OCI-M2 (cell line): ENCODE results near the gene YWHAG.
"Not testable (repeated sequence)": the region's sequence is repeated elsewhere in the genome, so short reads cannot be mapped to it uniquely, and the experiment has no call there.

Experiments
- DNase-seq: peaks from one replicate; lab custom pipeline; 2025; ENCODE audit not compliant: unreplicated experiment; lab: John Stamatoyannopoulos, UW

The YWHAG gene

DNA sequence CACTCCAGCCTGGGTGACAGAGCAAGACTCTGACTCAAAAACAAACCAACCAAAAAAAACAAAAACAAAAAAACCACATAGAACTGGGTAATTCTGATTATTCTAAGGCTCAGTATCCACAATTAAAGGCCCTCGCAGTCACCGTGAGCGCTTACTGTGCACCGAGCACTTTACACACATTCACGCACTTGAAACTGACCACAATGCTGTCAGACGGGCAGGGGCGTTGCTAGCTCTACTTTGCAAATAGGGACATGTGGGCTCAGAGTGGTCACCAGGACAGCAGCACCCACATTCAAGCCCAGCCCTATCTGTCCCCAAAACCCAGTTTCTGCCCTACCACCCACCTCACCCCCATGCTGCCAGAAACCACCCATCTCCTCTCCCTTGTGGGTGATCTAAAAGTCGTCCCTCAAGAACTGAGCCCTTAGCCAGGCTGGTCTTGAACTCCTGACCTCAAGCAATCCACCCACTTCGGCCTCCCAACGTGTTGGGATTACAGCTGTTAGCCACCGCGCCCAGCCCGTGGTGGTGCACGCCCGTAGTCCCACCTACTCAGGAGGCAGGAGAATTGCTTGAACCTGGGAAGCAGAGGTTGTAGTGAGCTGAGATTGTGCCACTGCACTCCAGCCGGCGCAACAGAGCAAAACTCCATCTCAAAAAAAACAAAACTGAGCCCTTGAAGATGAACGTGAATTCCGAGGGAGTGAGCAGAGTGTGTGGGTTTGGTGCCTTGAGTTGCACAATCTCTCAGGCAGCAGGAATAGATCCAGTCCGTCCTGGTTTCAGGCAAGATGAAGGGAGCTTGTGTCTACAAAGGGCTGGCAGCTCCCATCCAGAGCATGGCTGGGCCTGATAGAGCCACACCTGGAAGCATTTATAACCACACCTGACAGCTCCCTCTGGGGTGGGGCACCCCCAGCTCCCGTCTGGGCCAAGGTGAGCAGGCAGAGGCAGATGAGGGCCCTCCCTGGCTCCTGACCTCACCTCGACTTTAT is 61.7 kb downstream of the YWHAG start:
- DNase-seq, result no peak

DNA sequence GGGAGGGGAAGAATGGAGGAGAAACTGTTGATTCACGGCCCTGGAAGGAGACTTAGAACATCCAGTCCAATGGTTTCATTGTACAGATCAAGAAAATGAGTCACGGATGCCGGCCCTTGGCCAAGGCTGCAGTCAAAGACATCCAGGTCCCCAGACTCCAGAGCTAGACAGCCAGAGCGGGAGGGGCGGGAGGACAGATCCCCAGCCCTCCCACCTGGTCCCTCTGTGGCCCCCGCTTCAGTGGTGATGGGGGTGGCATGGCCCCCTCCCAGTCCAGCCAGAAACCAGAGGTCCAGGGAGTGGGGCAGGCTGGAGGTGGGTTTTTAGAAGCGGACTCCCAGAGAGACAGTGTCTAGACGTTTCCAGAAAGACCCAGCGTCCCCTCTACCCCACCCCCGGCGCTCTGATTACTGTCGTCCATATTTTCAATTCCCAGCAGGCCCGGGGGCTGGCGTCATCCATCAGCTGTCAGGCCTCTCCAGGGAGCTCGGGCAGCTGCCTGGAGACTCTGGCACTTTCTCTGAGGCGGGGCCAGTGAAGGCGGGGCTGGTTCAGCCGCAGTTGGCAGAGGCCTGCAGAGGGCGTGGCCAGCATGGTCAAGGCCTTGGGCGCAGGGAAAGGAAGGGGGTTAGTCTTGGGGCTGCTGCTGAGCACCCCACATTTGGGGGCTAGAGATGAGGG is 64.3 kb downstream of the YWHAG start:
- no peak for DNase-seq

DNA sequence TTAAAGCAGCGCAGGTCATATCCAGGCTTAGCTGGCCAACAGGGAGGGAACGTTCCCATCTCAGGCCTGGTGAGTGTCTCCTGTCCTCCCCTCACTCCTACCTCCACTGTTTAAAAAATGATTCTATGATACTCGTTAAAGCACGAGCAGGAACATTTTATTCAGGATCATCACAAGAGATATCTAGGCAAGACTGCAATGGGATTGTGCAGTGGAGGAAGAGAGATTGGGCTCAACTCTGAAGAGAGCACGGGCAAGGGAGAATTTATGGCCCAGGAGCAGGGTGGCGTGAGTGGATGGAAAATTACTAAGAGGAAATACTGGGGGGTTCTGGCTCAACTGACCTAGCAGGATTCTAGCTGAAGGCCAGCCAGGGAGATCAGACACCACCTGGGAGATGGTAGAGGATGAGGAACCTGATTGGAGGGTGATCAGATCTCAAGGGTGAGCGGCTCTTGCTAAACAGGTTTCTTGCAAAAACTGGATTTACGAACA is 65.3 kb downstream of the YWHAG start:
- DNase-seq, result no peak

- not testable (repeated sequence) for DNase-seq
These were observed 65.9 kb downstream of the YWHAG start for GRCh38 chr7:76292911-76293310.

DNA sequence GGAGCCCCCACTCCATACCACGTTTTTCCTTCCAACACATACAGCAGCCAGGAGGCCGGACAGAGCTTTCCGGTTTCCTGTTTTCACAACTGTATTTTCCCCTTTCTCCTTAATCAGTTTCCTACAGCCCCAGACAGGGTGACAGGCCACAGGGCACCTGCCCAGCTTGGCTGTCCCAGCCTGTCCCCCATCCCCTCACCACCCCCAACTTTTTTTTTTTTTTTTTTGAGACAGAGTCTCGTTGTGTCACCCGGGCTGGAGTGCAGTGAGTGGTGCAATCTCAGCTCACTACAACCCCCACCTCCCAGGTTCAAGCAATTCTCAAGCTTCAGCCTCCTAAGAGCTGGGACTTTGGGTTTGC is 66.6 kb downstream of the YWHAG start:
- no peak for DNase-seq

GRCh38 chr7:76291351-76292212 is 67.2 kb downstream of the YWHAG start:
- peak; percentile 73 for DNase-seq

DNA sequence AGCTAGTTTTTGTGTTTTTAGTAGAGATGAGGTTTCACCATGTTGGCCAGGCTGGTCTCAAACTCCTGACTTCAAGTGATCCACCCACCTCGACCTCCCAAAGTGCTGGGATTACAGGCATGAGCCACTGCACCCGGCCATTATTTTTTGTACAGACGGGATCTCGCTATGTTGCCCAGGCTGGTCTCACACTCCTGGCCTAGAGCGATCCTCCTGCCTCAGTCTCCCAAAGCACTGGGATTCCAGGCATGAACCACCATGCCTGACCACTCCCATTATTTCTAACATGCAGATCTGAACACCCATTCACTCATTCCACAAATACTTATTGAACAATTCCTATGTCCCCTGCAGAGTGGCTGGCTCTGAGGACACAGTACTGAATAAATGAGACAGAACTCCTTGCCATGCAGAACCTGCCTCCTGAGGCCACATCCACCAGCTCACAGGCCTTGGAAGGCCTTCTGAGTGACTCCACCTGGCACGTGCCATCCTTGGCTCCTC is 67.9 kb downstream of the YWHAG start:
- DNase-seq, result not testable (repeated sequence)

DNA sequence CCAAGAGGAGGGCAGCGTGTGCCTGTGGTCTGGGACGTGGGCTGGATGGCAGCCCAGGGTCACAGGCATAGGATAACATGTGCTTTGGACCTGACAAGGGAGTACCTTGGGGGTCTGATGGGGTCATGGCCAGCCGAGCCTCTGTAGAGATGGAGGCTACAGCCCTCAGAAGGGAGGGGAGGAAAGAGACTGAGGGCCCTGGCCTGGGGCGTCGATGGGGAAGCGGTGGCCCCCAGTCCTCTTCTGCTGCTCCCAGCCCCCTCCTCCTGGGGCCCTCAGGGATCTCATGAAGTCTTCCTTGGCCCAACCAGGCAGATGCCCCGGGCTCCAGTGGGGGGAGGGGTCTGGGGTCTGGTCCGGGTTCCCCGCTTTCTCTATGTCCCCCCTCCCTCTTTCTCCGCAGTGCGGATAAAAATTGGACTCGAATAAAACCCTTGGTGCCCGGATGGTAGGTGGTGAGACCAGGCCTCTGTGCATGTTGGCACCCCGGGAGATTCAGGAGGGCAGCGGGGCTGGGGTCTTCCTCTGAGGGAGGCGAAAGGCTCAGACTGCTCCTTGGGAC is 71.9 kb downstream of the YWHAG start:
- no peak for DNase-seq

- DNase-seq, result no peak
These were observed 73.0 kb downstream of the YWHAG start for GRCh38 chr7:76285604-76286374.

DNA sequence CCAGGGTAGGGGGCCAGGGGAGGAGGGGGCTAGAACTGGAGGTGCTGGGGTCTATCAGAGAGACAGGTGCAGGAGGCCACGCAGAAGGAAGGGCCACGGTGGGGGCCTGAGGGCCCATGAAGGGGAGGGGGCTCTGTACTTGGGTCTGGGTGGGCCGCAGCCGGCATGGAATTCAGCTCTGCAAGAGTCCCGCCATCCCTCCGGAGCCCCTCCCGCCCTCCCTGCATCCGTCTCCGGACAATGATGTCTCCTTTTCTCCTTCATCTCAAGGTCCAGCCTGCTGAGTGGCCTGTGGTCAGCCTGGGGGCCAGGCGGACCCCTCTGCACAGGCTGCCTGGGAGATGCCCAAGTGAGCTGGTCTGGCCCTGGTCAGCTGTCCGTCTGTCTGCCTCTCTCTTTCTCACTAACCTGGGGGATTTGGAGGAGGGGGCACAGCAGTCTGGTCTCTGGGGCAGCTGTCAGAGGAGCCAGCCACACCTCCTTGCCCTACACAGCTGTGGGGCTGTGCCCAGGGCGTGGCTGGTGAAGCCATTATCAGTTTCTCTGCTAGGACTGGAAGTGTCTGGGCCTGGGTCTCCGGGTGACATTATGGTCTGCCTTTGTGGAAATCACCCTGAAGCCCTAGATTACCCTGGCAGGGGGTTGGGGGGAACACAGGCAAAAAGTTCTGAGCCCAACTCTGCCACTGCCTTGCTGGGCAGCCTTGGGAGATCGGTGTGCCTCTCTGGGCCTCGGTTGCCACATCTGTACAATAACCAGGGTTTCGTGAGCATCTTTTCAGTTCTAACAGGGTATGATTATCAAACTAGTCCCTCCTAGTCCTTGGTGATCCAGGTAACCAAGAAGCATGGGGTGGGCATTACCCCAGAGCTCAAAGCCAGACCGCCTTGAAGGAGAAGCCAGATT is 75.3 kb downstream of the YWHAG start:
- DNase-seq, result no peak

DNA sequence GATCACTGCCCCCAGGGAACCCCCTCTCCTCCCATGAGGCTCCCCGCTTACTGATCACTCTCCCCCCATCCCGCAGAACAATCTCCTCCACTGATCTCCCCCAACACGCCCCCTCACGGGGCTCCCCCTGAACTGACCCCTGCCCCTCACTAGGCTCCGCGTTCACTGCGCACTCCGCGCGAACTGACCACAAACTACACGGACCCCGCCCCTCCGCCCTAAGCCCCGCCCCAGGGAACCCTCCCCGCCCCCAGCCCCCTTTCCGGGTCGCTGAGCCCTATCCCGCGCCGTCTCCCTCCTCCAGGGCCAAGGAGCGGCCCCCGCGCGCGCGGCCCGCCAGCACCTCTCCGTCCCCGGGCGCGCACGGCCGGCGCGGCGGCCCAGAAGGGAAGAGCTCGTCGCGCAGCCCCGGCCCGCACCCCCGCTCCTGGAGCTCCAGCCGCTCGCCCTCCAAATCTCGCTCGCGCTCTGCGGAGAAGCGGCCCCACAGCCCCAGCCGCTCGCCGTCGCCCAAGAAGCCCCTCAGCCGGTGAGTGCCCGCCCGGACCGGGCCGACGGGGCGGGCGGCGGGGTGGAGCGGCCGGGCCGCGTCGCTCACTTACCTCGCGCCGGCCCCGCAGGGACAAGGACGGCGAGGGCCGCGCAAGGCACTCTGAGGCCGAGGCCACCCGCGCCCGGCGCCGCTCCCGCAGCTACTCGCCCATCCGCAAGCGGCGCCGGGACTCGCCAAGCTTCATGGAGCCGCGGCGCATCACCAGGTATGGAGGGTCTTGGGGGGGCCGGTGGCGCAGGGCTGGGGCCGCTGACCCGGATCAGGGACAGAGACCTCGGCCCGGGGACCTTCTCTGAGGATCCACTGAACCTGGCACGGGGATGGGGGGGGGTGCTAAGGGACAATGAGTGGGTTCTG is 76.2 kb downstream of the YWHAG start:
- no peak for DNase-seq

DNA sequence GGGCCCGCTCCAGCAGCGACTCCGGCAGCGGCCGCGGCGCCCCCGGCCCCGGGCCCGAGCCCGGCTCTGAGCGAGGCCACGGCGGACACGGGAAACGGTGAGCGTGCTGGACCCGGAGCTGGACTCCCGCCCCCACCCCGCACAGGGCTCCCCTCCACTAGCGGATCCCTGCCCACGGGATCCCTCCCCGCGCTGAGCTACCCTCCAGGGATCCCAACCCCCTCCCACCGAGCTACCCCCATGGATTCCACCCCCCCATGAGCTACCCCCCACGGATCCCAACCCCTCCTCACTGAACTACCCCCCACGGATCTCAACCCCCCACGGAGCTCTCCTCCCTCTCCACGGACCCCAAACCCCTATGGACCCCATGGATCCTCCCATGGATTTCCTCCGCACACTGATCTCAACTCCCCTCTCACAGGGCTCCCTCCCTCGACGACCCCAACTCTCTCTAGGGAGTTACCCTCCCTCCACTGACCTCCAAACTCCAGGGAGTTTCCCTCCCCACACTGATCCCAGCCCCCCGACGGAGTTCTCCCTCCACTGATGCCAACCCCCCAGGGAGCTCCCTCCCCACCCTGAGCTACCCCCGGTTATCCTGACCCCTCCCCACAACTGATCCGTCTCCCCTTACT is 77.0 kb downstream of the YWHAG start:
- DNase-seq, result no peak

DNA sequence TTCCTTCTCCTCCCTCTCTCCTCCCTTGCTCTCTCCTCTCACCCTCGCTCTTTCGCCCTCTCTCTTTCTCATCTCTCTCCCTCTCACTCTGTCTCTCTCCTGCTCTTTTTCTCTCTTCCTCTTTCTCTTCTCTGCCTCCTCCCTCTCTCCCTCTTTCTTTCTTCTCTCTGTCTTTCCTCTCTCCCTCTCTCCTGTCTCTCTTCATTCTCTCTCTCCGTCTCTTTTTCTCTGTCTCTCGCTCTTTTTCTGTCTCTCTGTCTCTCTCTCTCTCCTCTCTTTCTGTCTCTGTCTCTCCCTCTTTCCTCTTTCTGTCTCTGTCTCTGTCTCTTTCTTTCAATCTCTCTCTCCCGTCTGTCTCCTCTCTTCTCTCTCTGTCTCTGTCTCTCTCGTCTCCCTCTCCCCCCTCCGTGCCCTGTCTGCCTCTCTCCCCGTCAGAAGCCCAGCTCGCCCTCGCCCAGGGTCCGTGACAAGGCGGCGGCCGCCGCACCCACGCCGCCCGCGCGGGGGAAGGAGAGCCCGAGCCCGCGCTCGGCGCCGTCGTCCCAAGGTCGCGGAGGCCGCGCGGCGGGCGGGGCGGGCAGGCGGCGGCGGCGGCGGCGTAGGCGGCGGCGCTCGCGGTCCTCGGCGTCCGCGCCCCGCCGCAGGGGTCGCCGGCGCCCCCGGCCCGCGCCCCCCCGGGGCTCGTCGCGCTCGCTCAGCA is 77.6 kb downstream of the YWHAG start:
- no peak for DNase-seq

GRCh38 chr7:76280408-76280807 is 78.4 kb downstream of the YWHAG start:
- DNase-seq, result no peak

GRCh38 chr7:76278540-76278939 is 80.3 kb downstream of the YWHAG start:
- no peak for DNase-seq
